Fibroblast of mammary gland (primary cell): ENCODE measurements around the gene BACE2.

Source experiments
- DNase-seq: peaks from one replicate; pipeline ENCODE4 v3.0.0-alpha.2; 2010; ENCODE audit warnings: low read depth
- H3K4me3 ChIP-seq: 2 replicates; pipeline ENCODE4 v1.5.1; 2011; ENCODE audit warnings: low read depth, mild to moderate bottlenecking, low read length, moderate library complexity; ENCODE audit not compliant: control insufficient read depth
- TF ChIP-seq, protein P1 (sequence below): conservative IDR thresholded peaks from 2 replicates; pipeline ENCODE4 v1.5.1; 2011; ENCODE audit warnings: low read depth, low read length, inconsistent platforms; ENCODE audit not compliant: control insufficient read depth, insufficient read depth

Gene BACE2

GRCh38 chr21:41147979-41148355, 20.0 kb upstream of the BACE2 start:
- TF ChIP-seq, protein P1, sequence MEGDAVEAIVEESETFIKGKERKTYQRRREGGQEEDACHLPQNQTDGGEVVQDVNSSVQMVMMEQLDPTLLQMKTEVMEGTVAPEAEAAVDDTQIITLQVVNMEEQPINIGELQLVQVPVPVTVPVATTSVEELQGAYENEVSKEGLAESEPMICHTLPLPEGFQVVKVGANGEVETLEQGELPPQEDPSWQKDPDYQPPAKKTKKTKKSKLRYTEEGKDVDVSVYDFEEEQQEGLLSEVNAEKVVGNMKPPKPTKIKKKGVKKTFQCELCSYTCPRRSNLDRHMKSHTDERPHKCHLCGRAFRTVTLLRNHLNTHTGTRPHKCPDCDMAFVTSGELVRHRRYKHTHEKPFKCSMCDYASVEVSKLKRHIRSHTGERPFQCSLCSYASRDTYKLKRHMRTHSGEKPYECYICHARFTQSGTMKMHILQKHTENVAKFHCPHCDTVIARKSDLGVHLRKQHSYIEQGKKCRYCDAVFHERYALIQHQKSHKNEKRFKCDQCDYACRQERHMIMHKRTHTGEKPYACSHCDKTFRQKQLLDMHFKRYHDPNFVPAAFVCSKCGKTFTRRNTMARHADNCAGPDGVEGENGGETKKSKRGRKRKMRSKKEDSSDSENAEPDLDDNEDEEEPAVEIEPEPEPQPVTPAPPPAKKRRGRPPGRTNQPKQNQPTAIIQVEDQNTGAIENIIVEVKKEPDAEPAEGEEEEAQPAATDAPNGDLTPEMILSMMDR = no peak
- no peak for DNase-seq
- no peak overlapping the region for H3K4me3 ChIP-seq

- DNase-seq = no peak
- TF ChIP-seq, protein P1 = no peak
These were observed 19.2 kb upstream of the BACE2 start for GRCh38 chr21:41148798-41149197.

DNA sequence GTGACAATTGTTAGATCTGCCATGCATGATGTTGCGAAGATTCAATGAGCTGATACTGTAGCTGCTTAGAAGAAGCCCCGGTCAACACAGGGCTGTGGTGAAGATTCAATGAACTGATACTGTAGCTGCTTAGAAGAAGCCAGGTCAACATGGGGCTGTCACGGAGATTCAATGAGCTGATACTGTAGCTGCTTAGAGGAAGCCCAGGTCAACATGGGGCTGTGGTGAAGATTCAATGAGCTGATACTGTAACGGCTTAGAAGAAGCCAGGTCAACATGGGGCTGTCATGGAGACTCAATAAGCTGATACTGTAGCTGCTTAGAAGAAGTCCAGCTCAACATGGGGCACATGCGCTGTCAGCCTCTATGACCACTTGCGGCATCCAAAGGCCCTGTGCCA, 18.8 kb upstream of the BACE2 start:
- TF ChIP-seq, protein P1 = no peak
- H3K4me3 ChIP-seq = no peak overlapping the region
- DNase-seq = no peak

More at GRCh38 chr21:41148798-41149197, 19.2 kb upstream of the BACE2 start:
- no peak overlapping the region for H3K4me3 ChIP-seq

DNA sequence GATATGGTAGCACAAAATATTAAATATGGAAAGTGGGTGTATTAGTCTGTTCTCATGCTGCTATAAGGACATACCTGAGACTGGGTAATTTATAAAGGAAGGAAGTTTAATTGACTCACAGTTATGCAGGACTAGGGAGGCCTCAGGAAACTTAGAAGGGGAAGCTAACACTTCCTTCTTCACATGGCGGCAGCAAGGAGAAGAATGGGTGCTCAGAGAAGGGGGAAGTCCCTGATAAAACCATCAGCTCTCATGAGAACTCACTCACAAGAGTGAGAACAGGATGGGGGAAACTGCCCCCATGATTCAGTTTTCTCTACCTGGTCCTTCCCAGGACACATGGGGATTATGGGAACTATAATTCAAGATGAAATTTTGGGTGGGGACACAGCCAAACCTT, 15.8 kb upstream of the BACE2 start:
- TF ChIP-seq, protein P1 = no peak
- no peak for DNase-seq
- no peak overlapping the region for H3K4me3 ChIP-seq

GRCh38 chr21:41153443-41153842, 14.5 kb upstream of the BACE2 start:
- TF ChIP-seq, protein P1 = no peak
- H3K4me3 ChIP-seq = no peak overlapping the region
- DNase-seq = no peak

DNA sequence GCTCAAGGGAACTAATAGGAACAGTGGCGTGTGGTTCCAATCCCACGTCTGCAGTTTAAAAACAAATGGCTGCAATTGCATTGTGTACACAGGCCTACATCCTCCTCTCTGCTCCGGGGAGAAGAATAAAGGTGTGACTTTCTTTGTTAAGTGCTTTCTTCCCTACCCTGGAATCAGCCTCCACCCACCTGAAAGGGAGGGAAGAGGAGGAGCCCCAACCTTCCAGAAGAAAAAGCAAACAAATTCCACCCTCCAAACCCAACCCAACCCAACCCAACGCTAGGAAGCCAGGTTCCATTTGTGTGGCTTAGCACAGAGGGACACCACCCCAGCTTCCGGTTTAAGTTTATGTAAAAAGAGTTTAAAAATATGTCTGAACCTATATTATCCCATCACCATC, 11.8 kb upstream of the BACE2 start:
- DNase-seq = no peak
- no peak overlapping the region for H3K4me3 ChIP-seq
- TF ChIP-seq, protein P1 = no peak

GRCh38 chr21:41158026-41158425, 9.9 kb upstream of the BACE2 start:
- H3K4me3 ChIP-seq = no peak overlapping the region
- TF ChIP-seq, protein P1 = no peak
- DNase-seq = peak; percentile 5
